ENCODE data around the gene CNOT1.

DNA sequence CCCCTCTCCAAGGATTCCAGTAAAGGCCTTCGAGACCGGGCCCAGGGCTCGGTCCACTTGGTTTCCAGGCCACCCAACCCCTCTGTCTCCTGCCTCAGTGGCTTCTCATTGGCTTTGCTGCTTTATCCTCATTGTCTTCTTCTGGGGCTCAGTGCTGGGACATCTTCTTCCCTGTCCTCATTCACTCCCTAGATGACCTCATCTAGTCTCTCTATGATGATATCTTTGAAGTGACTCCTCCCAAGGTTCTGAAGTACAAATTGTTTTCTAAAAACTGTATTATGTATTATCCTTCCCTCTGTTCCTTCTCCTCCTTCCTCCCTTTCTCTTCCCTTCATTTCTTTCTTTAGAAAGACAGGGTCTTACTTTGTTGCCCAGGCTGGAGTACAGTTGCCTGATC lies 156.8 kb downstream of the CNOT1 start:
- TF ChIP-seq, protein P1, sequence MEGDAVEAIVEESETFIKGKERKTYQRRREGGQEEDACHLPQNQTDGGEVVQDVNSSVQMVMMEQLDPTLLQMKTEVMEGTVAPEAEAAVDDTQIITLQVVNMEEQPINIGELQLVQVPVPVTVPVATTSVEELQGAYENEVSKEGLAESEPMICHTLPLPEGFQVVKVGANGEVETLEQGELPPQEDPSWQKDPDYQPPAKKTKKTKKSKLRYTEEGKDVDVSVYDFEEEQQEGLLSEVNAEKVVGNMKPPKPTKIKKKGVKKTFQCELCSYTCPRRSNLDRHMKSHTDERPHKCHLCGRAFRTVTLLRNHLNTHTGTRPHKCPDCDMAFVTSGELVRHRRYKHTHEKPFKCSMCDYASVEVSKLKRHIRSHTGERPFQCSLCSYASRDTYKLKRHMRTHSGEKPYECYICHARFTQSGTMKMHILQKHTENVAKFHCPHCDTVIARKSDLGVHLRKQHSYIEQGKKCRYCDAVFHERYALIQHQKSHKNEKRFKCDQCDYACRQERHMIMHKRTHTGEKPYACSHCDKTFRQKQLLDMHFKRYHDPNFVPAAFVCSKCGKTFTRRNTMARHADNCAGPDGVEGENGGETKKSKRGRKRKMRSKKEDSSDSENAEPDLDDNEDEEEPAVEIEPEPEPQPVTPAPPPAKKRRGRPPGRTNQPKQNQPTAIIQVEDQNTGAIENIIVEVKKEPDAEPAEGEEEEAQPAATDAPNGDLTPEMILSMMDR (IDR thresholded peaks at IDR 0.05; ENCODE audit: low read depth, low read length, missing input control) = no peak
- no peak for TF ChIP-seq YY1 (IDR thresholded peaks at IDR 0.05)
- no peak for TF ChIP-seq JUND (IDR thresholded peaks at IDR 0.05)

Measured in liver (tissue), 3 donors.